Activated CD4-positive, alpha-beta T cell treated with anti-CD3 and anti-CD28 coated beads, Interleukin-2, amount 50 U/mL, for 1 hour (primary cell): ENCODE data around the gene DHX58.
"Not testable (repeated sequence)": the region's sequence is repeated elsewhere in the genome, so short reads cannot be mapped to it uniquely, and the experiment has no call there.

Experiments used
- DNase-seq: peaks from one replicate; pipeline ENCODE4 v3.0.0-alpha.2; 2020

The DHX58 gene

GRCh38 chr17:42112552-42113176, at the start of gene DHX58:
TSS of gene DHX58 (minus strand) at chr17:42112714. CDS start at chr17:42111892, 822 bp downstream.
- DNase-seq = peak; percentile 72

- no peak for DNase-seq
These were observed 48.0 kb upstream of the DHX58 start for GRCh38 chr17:42160531-42160910.

- no peak for DNase-seq
These were observed 47.4 kb upstream of the DHX58 start for GRCh38 chr17:42159796-42160530.

GRCh38 chr17:42155614-42156045, 43.1 kb upstream of the DHX58 start:
- DNase-seq = no peak

- no peak for DNase-seq
These were observed 41.6 kb upstream of the DHX58 start for GRCh38 chr17:42153919-42154742.

- DNase-seq = no peak
These were observed 34.5 kb upstream of the DHX58 start for GRCh38 chr17:42146911-42147607.

GRCh38 chr17:42143138-42143537, 30.6 kb upstream of the DHX58 start:
- DNase-seq = not testable (repeated sequence)

- no peak for DNase-seq
These were observed 29.9 kb upstream of the DHX58 start for GRCh38 chr17:42142371-42142896.

- DNase-seq = no peak
These were observed 28.9 kb upstream of the DHX58 start for GRCh38 chr17:42141382-42141781.

GRCh38 chr17:42140690-42141089, 28.2 kb upstream of the DHX58 start:
- not testable (repeated sequence) for DNase-seq

- no peak for DNase-seq
These were observed 26.4 kb upstream of the DHX58 start for GRCh38 chr17:42138749-42139492.

- DNase-seq = no peak
These were observed 24.1 kb upstream of the DHX58 start for GRCh38 chr17:42136654-42137051.

GRCh38 chr17:42135664-42136653, 23.4 kb upstream of the DHX58 start:
- no peak for DNase-seq

GRCh38 chr17:42135151-42135550, 22.6 kb upstream of the DHX58 start:
- DNase-seq = no peak

GRCh38 chr17:42133461-42134041, 21.0 kb upstream of the DHX58 start:
- DNase-seq = peak; percentile 27

GRCh38 chr17:42132941-42133340, 20.4 kb upstream of the DHX58 start:
- no peak for DNase-seq

- no peak for DNase-seq
These were observed 19.5 kb upstream of the DHX58 start for GRCh38 chr17:42131981-42132432.

GRCh38 chr17:42131232-42131631, 18.7 kb upstream of the DHX58 start:
- no peak for DNase-seq

- DNase-seq = no peak
These were observed 17.9 kb upstream of the DHX58 start for GRCh38 chr17:42130310-42130936.
